Measurements from ENCODE around the gene FAM234B.

Gene FAM234B, protein sequence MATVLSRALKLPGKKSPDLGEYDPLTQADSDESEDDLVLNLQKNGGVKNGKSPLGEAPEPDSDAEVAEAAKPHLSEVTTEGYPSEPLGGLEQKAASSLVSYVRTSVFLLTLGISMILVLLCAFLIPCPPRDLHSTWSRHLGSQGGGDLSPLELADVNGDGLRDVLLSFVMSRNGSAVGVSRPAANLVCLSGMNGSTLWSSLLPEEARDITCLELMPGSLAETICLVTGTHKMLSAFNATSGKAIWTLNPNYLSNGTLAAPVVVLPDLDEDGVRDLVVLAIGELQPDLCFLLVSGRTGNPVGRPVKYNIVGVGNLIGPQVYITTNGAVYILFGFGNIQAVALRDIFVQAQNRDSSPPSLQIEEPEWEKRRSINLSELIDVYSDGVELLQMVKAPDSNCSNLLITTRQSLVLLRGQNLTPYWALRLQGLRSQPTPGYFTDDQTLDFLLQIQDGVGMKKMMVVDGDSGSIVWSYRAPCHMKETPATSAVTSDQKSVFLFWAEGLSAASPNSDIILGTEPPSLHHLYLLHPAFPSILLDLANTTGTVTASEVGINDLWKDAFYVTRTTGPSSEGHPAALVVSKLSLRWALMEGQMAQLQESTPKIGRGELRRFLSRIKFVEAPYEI

GRCh38 chr12:13044002-13044905 lies at the start of gene FAM234B:
Gene FAM234B, plus strand, starts transcription at chr12:13044381. Its CDS starts 23 bp downstream, at chr12:13044404.
- peak; percentile 8 for DNase-seq

GRCh38 chr12:12995088-12995487 lies 49.1 kb upstream of the FAM234B start:
- no peak for DNase-seq

DNA sequence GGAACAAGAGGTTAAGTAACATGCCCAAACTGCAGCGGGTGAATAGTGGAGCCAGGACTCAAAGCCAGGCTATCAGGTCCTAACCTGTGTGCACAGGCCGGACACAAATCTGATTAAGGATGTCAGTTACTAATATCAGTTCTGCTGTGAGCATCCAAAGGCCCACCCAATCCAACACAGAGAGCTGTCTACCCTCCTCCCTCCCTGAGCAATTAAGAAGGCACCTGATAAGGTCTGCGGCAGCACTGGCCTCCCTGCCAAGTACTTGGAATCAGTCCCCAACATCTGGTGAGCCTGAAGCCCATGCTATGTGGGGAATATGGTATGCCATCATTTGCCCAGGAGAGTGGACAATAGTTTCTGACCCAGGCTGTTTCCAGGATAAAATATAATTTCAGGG lies 48.0 kb upstream of the FAM234B start:
- DNase-seq = no peak

- no peak for DNase-seq
Measured at GRCh38 chr12:12997156-12997555, 47.0 kb upstream of the FAM234B start.

DNA sequence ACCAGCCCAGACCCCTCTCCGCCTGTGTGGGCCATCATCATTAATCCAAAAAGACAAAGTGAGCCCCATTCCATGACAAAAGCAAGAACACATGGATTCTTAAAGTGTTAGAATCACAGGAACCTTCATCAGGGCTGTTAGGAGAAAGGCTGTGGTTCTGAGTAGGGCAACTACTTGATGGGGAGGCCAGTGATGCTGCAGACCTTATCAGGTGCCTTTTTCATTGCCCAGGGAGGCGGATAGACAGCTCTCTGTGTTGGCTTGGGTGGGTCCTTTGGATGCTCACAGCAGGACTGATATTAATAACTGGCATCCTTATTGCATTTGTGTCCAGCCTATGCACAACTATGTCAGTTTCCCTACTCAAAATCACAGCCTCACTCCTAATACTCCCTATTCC lies 46.4 kb upstream of the FAM234B start:
- no peak for DNase-seq

DNA sequence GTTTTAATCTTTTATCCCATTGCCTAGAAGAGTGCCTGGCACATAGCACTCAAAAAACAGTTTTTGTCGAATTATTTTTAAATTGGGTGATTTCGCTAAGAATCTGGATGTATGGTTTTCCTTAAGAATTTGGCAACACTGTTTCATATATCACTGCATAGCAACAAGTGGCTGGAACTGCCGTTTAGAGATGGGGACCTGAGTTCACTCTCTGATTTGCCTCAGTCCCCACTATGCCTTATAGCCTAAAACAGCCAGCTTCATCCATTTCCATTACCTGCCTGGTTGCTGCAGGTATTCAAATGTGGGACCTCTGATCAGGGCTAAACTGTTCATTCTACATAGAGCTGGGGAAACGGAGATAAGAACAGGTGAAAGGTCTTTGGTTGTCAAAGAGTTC lies 45.9 kb upstream of the FAM234B start:
- no peak for DNase-seq

DNA sequence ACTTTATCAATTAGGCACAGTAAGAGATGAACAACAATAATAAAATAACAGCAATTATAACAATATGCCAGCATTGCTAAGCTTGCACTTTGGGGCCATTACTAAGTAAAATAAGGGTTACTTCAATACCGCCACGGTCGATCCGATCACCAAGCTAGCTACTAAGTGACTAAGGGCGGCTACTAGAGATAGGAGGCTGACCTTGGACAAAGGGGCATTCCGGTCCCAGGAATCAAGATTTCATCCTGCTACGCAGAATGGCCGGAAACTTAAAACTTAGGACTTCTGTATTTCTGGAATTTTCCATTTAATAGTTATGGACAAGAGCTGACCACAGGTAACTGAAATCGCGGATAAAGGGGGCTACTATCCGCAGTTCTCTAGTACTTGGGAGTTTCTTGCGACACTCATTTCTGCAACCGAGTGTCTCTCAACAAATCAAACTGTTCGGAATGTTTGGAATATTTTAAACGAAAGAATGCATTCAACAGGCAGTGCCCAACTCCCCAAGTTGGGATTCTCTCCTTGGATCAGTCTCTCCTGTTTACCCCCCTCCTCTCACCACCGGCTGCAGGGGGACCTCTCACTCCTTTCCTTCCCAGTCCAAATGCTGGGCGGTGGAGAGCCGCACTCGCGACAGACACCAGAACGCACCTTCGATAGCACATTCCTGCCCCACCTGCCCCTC lies 44.8 kb upstream of the FAM234B start:
- no peak for DNase-seq

- DNase-seq = peak; percentile 42 to 46
Measured at GRCh38 chr12:12999959-13000615, 44.1 kb upstream of the FAM234B start, which contains the start of gene HEBP1. Gene HEBP1, minus strand, starts transcription at chr12:13000265. Its CDS starts 151 bp downstream, at chr12:13000114.

DNA sequence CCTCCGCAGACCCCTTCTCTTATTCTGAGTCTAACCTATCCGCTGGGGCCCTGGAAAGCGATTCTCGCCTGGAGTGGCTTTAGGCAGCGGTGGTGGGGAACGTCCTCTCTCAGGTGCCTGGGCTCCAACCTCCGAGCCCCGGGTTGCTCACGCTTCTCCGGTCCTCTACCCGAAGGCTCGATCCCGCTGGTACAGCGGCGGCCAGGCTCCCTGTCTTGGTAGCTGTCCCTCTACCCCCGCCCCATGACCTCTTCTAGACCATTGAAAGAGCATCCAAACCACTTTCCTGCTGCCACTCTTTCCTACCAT lies 43.6 kb upstream of the FAM234B start:
- DNase-seq = no peak

- peak; percentile 6 to 13 for DNase-seq
Measured at GRCh38 chr12:13000925-13001774, 43.0 kb upstream of the FAM234B start.

DNA sequence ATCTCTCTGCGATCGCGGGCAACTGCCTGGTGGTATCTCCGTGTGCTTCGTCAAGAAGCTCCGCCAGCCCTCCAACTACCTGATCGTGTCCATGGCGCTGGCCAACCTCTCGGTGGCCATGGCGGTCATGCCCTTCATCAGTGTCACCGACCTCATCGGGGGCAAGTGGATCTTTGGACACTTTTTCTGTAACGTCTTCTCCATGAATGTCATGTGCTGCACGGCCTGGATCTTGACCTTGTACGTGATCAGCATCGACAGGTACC lies 42.5 kb upstream of the FAM234B start:
- no peak for DNase-seq

- no peak for DNase-seq
Measured at GRCh38 chr12:13002301-13003097, 41.7 kb upstream of the FAM234B start.

DNA sequence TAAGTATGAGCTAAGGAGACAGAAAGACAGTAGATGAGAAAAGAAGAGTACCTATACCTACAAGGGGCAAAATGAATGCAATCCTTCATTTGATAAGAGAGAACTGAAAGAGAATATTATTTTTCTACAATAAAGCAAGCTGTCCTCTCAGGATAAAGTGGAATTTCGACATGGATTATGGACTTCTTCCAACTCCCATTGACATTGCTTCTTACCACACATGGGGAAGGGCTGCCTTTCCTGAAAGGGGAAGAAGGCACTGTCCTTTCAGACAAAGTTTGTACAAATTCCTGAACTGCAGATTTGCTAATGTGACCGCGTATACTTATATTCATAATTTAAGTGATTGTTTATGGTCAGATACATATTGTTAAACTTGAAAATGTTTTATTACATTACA lies 39.8 kb upstream of the FAM234B start:
- DNase-seq = no peak

DNA sequence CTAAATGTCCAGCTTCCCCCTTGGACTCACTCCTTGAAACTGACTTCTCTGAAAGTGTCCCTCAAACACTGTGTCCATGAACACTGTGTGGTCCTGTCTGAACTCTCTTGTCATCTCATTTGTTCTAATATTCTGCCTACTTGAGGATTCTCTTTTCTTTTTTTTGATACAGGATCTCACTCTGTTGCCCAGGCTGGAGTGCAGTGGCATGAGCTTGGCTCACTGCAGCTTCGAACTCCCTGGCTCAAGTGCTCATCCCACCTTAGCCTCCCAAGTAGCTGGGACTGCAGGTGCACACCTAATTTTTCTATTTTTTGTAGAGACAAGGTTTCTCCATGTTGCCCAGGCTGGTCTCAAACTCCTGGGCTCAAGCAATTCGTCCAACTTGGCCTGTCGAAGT lies 39.2 kb upstream of the FAM234B start:
- DNase-seq = no peak

GRCh38 chr12:13005649-13006048 lies 38.5 kb upstream of the FAM234B start:
- DNase-seq = no peak

- no peak for DNase-seq
Measured at GRCh38 chr12:13007496-13008233, 36.5 kb upstream of the FAM234B start.

GRCh38 chr12:13008741-13009380 lies 35.3 kb upstream of the FAM234B start:
- no peak for DNase-seq

DNA sequence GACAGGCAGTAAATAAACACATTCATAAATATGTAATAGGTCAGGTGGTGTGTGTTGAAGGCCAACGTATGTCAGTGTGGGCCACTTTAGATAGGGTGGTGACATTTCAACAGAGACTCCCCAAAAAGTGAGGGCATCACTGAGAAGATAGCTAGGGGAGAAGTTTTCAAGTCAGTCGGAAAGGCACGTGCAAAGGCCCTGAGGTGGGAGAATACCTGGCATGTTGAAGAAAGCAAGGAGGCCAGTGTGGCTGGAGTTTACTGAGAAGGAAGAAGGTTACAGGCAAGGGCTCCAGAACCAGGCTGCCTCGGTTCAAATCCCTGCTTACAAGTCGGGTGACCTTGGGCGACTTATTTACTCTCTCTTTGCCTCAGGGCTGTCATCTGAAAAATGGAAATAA lies 33.1 kb upstream of the FAM234B start:
- no peak for DNase-seq

GRCh38 chr12:13022851-13023271 lies 21.3 kb upstream of the FAM234B start:
- no peak for DNase-seq
